ENCODE results near the gene TMEM61.

Gene TMEM61

DNA sequence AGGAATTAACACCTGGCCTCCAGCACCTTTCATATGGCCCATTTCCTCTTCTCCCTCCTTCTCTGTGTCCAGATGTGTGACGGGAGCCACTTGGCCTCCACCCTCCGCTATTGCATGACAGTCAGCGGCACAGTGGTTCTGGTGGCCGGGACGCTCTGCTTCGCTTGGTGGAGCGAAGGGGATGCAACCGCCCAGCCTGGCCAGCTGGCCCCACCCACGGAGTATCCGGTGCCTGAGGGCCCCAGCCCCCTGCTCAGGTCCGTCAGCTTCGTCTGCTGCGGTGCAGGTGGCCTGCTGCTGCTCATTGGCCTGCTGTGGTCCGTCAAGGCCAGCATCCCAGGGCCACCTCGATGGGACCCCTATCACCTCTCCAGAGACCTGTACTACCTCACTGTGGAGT, 5.6 kb downstream of the TMEM61 start:
- no peak for DNase-seq
- TF ChIP-seq, protein P1, sequence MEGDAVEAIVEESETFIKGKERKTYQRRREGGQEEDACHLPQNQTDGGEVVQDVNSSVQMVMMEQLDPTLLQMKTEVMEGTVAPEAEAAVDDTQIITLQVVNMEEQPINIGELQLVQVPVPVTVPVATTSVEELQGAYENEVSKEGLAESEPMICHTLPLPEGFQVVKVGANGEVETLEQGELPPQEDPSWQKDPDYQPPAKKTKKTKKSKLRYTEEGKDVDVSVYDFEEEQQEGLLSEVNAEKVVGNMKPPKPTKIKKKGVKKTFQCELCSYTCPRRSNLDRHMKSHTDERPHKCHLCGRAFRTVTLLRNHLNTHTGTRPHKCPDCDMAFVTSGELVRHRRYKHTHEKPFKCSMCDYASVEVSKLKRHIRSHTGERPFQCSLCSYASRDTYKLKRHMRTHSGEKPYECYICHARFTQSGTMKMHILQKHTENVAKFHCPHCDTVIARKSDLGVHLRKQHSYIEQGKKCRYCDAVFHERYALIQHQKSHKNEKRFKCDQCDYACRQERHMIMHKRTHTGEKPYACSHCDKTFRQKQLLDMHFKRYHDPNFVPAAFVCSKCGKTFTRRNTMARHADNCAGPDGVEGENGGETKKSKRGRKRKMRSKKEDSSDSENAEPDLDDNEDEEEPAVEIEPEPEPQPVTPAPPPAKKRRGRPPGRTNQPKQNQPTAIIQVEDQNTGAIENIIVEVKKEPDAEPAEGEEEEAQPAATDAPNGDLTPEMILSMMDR (IDR thresholded peaks at IDR 0.05) = no peak
- H3K27me3 Mint-ChIP-seq (ENCODE audit: low read depth, poor library complexity) = peaks cover 54% of the 10 kb centered on the region
- no peak overlapping the region for H3K27ac Mint-ChIP-seq
- H3K9me3 Mint-ChIP-seq = no peaks in the 10 kb centered on the region
- H3K36me3 Mint-ChIP-seq (ENCODE audit: low read depth) = no peaks in the 10 kb centered on the region
- no peak overlapping the region for H3K4me3 Mint-ChIP-seq
- peaks cover 48% of the 10 kb centered on the region for H3K4me1 Mint-ChIP-seq

DNA sequence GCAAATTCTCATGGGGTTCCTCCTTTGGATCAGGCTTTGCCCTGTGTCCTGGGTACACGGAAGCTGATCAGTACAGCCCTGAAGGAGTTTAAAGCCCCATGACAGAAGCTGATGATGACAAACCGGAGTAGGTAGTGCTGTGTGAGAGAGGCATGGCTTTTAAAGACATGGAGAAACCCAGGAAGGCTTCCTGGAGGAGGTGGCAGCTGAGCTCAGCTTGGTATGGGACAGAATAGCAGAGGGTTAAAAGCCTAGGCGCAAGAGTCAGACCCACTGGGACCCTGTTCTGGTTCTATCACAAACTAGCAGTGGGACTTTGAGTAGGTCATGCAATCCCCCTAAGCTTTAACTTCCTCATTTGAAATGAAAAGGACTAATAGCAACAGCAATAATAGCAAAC, 6.1 kb downstream of the TMEM61 start:
- no peak for DNase-seq
- TF ChIP-seq, protein P1 (IDR thresholded peaks at IDR 0.05) = no peak
- H3K27me3 Mint-ChIP-seq (ENCODE audit: low read depth, poor library complexity) = peaks cover 54% of the 10 kb centered on the region
- no peak overlapping the region for H3K4me3 Mint-ChIP-seq
- H3K4me1 Mint-ChIP-seq = peaks cover 45% of the 10 kb centered on the region
- H3K27ac Mint-ChIP-seq = no peak overlapping the region
- H3K36me3 Mint-ChIP-seq (ENCODE audit: low read depth) = no peaks in the 10 kb centered on the region
- no peaks in the 10 kb centered on the region for H3K9me3 Mint-ChIP-seq

DNA sequence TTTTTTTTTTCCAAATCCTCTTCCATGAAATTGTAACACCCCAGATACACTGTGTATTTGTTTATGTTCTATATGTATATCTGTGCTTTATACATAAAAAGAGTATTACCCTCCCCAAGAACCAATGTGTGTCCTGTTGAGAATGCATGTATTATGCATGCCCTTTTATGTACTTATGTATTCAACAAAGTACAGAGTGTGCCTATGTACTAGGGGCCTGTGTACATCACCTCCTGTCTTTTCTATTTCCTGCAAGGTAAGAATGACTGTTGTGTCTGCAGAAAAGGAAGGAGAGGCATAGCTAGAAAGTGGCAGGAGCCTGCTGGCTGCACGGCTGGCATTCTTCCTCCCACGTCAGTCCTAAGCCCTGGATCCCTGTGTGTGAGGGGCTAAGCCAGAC, 7.0 kb downstream of the TMEM61 start:
- Mint-ChIP-seq H3K9me3 (no peaks in the 10 kb centered on the region), H3K27ac (no peak overlapping the region), H3K4me1 (peaks cover 43% of the 10 kb centered on the region), H3K36me3 (ENCODE audit: low read depth) (no peaks in the 10 kb centered on the region), H3K4me3 (no peak overlapping the region), H3K27me3 (ENCODE audit: low read depth, poor library complexity) (peaks cover 50% of the 10 kb centered on the region)
- TF ChIP-seq, protein P1 (IDR thresholded peaks at IDR 0.05) = no peak
- DNase-seq = no peak

DNA sequence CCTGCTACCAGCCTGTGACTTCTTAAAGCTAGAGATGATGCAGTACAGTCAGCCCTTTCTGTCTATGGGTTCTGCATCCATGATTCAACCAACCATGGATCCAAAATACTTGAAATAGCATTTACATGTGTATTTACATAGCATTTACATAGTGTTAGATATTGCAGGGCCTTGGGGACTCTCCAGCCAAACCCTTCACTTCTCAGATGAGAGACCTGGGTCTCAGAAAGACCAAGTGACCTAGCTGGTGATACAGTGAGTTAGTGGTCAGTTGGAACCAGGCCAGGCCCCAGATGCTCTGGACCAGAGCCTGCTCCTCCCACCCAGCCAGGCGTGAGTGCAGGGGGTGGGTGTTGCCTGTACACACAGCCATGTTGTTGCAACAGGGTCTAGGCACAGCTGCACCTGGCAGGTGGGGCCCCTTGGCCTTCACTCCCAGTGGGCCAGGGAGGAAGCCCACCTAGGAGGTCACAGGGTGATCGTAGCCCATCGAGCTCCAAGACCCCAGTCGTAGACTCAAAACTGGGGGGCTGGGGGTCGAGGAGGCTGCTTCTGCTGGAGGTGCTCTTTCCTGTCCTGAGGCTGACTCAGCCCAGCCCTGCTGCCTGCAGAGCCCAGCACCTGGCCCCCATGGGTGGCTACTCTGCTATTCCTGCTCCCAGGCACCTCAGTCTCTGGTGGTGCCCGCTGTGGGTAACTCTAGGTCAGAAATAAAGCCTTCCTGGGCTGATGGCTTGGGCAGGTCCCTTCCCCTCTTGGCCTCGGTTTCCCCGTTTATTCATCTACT, 7.7 kb downstream of the TMEM61 start:
- TF ChIP-seq, protein P1 (IDR thresholded peaks at IDR 0.05) = no peak
- peaks cover 48% of the 10 kb centered on the region for H3K27me3 Mint-ChIP-seq (ENCODE audit: low read depth, poor library complexity)
- H3K27ac Mint-ChIP-seq = no peak overlapping the region
- no peaks in the 10 kb centered on the region for H3K9me3 Mint-ChIP-seq
- no peaks in the 10 kb centered on the region for H3K36me3 Mint-ChIP-seq (ENCODE audit: low read depth)
- peaks cover 38% of the 10 kb centered on the region for H3K4me1 Mint-ChIP-seq
- DNase-seq = no peak
- H3K4me3 Mint-ChIP-seq = no peak overlapping the region

DNA sequence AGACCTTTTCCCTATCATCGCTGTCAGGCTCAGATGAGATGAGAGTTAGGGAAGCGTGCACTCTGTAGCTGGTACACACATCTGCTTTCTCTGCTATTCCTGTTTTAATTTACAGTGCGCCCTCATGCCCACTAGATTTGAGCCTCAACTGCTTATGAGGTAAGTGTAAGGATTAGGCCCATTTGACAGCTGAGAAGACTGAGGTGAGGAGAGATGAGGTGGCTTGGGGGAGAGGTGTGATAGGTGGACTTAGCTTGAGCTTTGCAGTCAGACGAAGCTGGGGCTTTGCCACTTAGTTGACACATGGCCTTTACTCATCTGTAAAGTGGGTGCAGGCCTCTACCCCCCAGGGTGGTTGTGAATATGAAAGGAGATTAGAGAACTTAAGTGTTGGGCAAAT, 8.5 kb downstream of the TMEM61 start:
- no peaks in the 10 kb centered on the region for H3K36me3 Mint-ChIP-seq (ENCODE audit: low read depth)
- TF ChIP-seq, protein P1 (IDR thresholded peaks at IDR 0.05) = no peak
- DNase-seq = no peak
- H3K27me3 Mint-ChIP-seq (ENCODE audit: low read depth, poor library complexity) = peaks cover 41% of the 10 kb centered on the region
- no peak overlapping the region for H3K27ac Mint-ChIP-seq
- no peak overlapping the region for H3K4me3 Mint-ChIP-seq
- no peaks in the 10 kb centered on the region for H3K9me3 Mint-ChIP-seq
- peaks cover 35% of the 10 kb centered on the region for H3K4me1 Mint-ChIP-seq

DNA sequence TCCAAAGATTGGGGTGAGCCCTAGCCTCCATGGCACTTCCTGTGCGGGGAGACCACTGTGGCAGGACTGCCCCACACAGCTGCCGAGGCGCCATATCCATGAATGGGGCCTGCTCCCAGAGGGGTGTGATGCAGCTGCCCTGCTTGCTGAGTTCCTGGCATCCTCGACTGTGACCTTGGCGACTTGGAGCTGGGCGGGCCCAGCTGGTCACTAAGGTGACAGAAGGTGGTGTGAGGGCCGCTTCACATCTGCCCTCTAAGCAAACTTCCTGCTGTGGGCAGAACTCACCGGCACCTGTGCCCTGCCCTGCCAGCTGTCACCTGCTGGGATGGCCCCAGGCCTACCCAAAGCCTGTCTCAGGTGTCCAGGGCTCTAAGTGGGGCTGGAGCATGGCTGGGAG, 9.0 kb downstream of the TMEM61 start:
- TF ChIP-seq, protein P1 (IDR thresholded peaks at IDR 0.05) = no peak
- no peak overlapping the region for H3K4me3 Mint-ChIP-seq
- H3K4me1 Mint-ChIP-seq = peaks cover 35% of the 10 kb centered on the region
- DNase-seq = no peak
- H3K27ac Mint-ChIP-seq = no peak overlapping the region
- H3K9me3 Mint-ChIP-seq = no peaks in the 10 kb centered on the region
- peaks cover 39% of the 10 kb centered on the region for H3K27me3 Mint-ChIP-seq (ENCODE audit: low read depth, poor library complexity)
- no peaks in the 10 kb centered on the region for H3K36me3 Mint-ChIP-seq (ENCODE audit: low read depth)

All from nephron progenitor cell (in vitro differentiated cells).